Smooth muscle cell of the coronary artery (primary cell): ENCODE measurements around the gene SULT6B1. TPM values are rescaled to one million over a fixed set of nuclear protein-coding genes. Genes with fewer than 3 reads are reported as not detected.

Experiments
- total RNA-seq: library from RNA; depleted of rRNA; stranded (reverse); fragments of >200 nt; gene quantifications from 2 replicates; pipeline ENCODE4 v1.2.3, GENCODE V29; 2014; ENCODE audit warnings: low replicate concordance

Gene SULT6B1
- not detected in 2 replicates for total RNA-seq

DNA sequence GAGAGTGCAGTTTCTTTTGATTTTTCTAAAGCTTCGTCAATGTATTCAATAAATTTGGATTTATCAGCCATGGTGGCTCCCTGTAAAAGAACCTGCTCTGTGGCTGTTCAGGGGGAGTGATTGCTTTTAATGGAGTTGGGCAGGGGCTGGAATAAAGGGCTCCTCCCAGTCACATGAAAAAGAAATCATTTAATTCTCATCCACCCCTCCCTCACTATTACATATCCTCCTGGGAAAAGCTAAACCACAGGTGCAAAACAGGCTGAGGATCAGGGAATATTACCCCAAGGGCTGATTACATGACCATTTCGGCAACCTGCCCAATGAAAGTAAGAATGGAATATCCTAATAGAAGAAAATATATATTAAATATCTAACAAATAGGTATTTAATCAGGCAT is at the start of gene SULT6B1:
Gene SULT6B1, minus strand, starts transcription at position 101 of the 400 bp plus-strand sequence. Its CDS starts 30 bp downstream, at position 71.

GRCh38 chr2:37231241-37232130 is 43.0 kb upstream of the SULT6B1 start, which contains the start of the genes CEBPZ and NDUFAF7:
Gene CEBPZ (minus strand): TSS chr2:37231596. CDS start chr2:37231567, 29 bp downstream.
Gene NDUFAF7 (plus strand): TSS chr2:37231658. CDS start chr2:37231706, 48 bp downstream.

GRCh38 chr2:37196320-37197195 is 8.1 kb upstream of the SULT6B1 start, which contains the start of gene CEBPZOS:
Gene CEBPZOS (plus strand): TSS chr2:37196496. CDS start chr2:37199705, 3,209 bp downstream.

DNA sequence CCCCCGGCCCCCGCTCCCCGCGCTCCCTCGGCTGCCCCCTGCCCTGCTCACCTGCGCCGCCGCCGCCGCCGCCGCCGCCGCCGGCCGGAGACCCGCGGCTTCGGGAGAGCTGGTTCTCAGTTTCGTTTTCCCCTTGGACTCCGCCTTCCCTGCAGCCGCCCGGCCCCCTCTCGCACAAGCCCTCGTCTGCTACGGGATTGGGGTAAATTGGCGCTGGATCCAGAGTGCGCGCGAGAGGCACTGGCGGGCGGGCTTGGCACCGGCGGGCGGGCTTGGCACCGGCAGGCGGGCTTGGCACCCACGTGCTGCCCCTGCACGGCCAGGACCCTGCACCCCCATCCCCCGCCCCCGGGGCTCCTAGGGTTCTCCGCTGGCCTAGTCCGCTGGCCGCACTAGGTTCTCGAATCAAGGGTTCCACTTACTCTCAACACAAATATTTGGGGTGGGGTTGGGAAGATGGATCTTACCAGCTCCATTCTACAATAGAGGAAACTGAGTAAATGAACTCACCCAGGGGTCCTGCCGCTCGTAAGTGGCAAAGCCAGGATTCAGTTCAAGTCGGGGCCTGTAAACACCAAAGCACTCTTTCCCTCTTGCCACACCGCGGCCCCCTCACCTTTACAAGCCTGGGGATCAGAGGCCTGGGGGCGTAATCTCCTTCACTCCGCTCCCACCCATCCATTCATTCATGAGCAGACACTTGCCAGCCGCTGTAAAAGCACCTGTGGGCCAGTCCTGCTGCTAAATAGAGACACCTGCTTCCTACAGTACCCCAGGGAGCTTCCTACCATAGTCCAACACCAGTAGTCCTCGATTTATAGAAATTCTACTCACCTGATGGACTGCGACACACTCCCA is 31.4 kb downstream of the SULT6B1 start, which contains the start of gene EIF2AK2:
Gene EIF2AK2, minus strand, starts transcription at position 124 of the 858 bp plus-strand sequence. CDS start 9,174 bp downstream, outside the sequence.

Other genes with a start within 250 kb of the SULT6B1 start
- gene STRN, start 222.1 kb downstream of the SULT6B1 start, total RNA-seq: 8.6 and 11.5 TPM in 2 replicates
- gene HEATR5B, start 104.3 kb downstream of the SULT6B1 start, total RNA-seq: 12.8 and 15.0 TPM in 2 replicates
- 5.0 and 5.3 TPM in 2 replicates for gene GPATCH11, start 104.2 kb downstream of the SULT6B1 start, total RNA-seq
- gene EIF2AK2, start 31.7 kb downstream of the SULT6B1 start, total RNA-seq: 12.4 and 17.9 TPM in 2 replicates
- gene CEBPZOS, start 7.8 kb upstream of the SULT6B1 start, total RNA-seq: 3.5 and 8.7 TPM in 2 replicates
- gene CEBPZ, start 42.9 kb upstream of the SULT6B1 start, total RNA-seq: 32.5 and 52.0 TPM in 2 replicates
- 11.2 and 12.3 TPM in 2 replicates for gene NDUFAF7, start 43.0 kb upstream of the SULT6B1 start, total RNA-seq
- gene PRKD3, start 136.2 kb upstream of the SULT6B1 start, total RNA-seq: 32.6 and 43.0 TPM in 2 replicates
- 2.2 and 13.6 TPM in 2 replicates for gene QPCT, start 156.0 kb upstream of the SULT6B1 start, total RNA-seq